AG10803 (cell line): ENCODE data around the gene CTBP2.
A peak's percentile ranks its signal among the peaks of the same experiment; 100 is the strongest.

Source experiments
- DNase-seq: peaks from one replicate; pipeline ENCODE4 v3.0.0; 2010; ENCODE audit warnings: low read depth
- H3K4me3 ChIP-seq: 2 replicates; pipeline ENCODE4 v1.5.1; 2011; ENCODE audit warnings: mild to moderate bottlenecking, low read length, control low read depth
- CTCF ChIP-seq: conservative IDR thresholded peaks from 2 replicates; pipeline ENCODE4 v1.5.1; 2011; ENCODE audit warnings: mild to moderate bottlenecking, low read length, control low read depth, inconsistent platforms

The CTBP2 gene

DNA sequence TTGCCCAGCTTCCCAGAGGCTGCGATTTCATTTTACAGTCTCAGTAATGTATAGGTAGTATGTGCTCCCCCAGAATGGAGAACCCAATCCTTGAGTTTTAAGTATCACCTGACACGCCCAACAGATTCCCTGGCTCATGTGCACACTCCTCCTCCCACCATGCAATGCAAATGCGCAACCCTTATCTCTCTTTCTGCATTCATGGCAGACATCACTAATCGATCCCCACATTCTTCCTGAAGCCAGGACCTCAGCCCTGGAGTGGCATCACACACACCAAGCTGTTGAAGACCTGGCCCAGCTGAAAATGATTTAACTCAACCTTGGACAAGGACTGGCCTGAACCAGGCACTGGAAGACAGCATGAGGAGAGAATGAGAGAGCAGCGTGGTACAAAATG is 150.0 kb downstream of the CTBP2 start:
- no peak for TF ChIP-seq CTCF
- no peak for DNase-seq
- no peak overlapping the region for H3K4me3 ChIP-seq

DNA sequence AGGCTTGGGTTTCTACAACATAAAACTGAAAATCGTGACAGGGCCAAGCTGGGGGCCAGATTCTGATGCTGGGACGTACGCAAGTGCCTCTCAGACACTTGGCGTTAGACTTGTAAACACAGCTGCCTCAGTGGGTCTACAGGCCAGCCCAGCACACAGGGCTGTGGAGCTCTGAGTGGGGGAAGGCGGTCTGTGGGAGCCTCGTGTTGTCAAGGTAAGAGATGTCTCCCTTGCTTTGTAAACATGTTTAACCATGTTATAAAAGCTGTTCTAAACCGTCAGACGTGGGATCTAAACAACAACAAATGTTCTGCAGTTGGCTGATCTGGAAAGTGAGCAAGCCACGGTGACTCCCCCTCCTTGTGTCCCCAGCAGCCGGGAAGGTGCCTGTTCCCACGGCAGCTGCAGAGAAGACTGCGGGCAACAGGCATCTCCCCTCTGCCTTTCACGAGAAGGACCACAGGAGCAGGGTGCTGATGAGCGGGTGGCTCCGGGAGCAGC is 150.7 kb downstream of the CTBP2 start:
- DNase-seq, result no peak
- TF ChIP-seq CTCF, result no peak
- H3K4me3 ChIP-seq, result no peak overlapping the region

DNA sequence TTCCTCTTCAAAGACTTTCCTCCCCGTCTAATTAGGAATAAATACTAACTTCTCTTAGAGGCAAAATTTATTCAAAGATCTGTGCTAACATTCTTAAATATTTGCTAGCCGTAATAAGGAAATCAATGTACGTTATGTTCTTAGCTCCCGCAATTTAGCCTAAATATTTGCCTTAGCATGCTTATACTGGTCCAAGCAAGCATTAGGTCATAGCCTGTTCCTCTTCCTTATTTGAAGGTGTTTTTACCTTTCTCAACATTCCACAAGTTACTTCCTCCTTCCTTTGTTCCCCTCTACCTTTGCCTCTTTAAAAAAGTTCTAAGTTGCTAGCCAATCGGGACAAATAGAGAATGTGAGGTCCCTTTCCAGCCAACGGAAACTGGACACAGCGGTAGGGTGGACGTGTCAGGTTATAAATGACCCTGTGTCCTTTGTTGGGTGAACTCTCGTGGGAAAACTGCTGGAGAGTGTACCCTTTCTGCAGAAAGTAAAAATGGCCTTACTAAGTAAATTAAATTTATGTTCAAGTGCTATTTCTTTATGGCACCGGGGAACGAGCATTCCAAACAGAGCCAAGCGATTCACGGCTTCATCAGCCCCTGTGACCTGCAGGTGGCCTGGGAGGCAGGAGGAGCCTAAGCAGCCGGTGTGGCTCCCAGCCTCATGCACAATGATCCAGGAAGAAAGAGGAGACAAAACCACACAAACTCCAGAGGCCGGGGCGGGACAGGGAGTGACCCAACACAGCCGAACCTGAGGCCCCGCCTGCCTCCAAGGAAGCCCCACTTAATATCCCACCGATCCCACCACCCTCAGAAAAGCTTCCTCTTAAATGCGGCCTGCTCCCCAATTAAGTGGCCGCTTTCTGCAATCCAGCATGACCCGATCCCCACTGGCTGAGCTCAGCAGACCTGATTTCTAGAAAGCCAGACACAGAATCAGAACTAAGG is 151.4 kb downstream of the CTBP2 start:
- no peak for DNase-seq
- TF ChIP-seq CTCF, result no peak
- no peak overlapping the region for H3K4me3 ChIP-seq

DNA sequence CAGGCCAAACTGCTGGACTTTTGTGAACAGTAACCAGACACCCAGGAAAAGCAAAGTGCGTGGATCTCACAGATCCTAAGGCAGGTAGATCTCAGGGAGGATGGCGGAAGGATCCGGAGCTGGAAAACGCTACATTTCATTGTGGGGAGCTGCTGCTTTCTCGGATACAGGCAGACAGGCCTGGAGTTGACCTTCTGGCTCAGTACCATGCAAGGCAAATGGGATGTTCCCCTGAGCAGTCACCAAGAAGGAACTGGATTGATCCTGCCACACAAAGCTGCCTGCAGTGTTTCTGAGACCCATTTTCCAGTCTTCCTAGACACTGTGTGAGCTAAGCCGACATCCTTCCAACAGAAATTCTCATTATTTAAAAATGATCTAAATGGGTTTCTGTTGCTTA is 152.9 kb downstream of the CTBP2 start:
- DNase-seq, result no peak
- no peak overlapping the region for H3K4me3 ChIP-seq
- TF ChIP-seq CTCF, result no peak

DNA sequence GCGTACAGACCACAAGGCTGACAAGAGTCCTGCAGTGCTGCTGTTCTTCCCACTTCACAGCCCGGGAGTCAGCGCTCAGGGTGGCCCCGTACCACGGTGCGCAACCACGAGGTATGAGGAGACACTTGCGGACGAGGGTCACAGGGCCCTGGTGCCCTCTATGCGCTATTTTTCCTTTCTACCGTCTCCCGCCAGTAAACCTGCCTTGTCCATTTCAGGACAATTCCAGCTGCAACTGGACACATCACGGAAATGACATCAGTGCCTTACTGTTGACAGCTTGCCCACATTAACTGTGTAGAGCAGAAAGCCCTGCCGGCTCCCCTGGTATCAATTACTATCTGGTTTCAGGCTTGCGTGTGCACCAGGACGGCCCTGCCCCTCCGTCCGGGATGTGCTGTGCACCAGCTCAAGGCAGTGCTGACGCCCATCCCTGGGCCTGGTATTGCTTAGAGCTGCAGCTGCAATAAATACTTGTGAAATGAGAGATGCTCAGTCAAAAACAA is 153.4 kb downstream of the CTBP2 start:
- peak; percentile 92 for DNase-seq
- TF ChIP-seq CTCF, result no peak
- H3K4me3 ChIP-seq, result no peak overlapping the region

DNA sequence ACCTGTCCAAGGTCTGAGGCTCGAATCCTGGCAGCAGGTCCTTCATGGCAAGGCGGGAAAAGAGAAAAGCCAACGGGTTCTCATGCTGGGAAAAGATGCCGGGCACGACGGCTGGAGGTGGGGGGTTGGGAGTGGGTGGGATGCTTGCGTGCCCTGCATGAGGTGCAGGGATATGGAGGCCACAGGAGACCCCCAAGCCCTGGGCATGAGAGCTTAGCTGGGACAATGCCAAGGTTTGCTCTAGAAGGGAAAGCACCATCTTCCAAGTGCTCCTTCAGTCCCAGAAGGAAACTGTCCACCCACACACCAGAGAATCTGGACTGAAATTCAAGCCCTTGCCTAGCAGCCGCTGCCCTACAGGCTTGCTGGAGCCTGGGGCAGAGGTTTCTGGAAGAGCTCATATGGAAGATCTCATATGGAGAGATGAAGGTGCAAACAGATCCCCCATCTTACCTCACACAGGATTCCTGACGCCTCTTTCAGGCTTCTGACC is 154.1 kb downstream of the CTBP2 start:
- H3K4me3 ChIP-seq, result no peak overlapping the region
- no peak for DNase-seq
- TF ChIP-seq CTCF, result no peak
